CD4-positive, alpha-beta memory T cell (primary cell): Measurements from ENCODE around the gene ETNK2. TPM values are rescaled to one million over a fixed set of nuclear protein-coding genes. Genes with fewer than 3 reads are reported as not detected.
A peak's percentile ranks its signal among the peaks of the same experiment; 100 is the strongest.

Source experiments
- CTCF ChIA-PET: fragments of 350-600 bp; sonication (Branson Sonifier 250); formaldehyde crosslinking; loops from one replicate; lab custom pipeline; 2021; ENCODE audit warnings: inconsistent platforms; ENCODE audit not compliant: partially characterized antibody; lab: Charles Lee
- POLR2A ChIA-PET: fragments of 350-600 bp; sonication (Branson Sonifier 250); formaldehyde crosslinking; loops from one replicate; lab custom pipeline; 2021; ENCODE audit not compliant: partially characterized antibody; lab: Charles Lee
- DNase-seq, 5 donors: peaks; one replicate each; pipeline versions ENCODE4 v3.0.0 to v3.0.0-alpha.2; 2020 to 2022; ENCODE audit warnings: mixed read lengths in 1 of 5
- H3K27ac ChIP-seq: one replicate; pipeline ENCODE4 v1.7.0; 2013; ENCODE audit warnings: low read depth, low read length
- H3K27me3 ChIP-seq: 2 replicates; pipeline ENCODE4 v1.7.0; 2013; ENCODE audit warnings: mild to moderate bottlenecking, low read length, moderate library complexity; ENCODE audit not compliant: insufficient read depth
- H3K36me3 ChIP-seq: 2 replicates; pipeline ENCODE4 v1.7.0; 2013; ENCODE audit warnings: mild to moderate bottlenecking, low read length, moderate library complexity; ENCODE audit not compliant: insufficient read depth
- H3K4me1 ChIP-seq: 2 replicates; pipeline ENCODE4 v1.7.0; 2013; ENCODE audit warnings: mild to moderate bottlenecking, low read length, moderate library complexity; ENCODE audit not compliant: insufficient read depth
- H3K4me3 ChIP-seq, 2 donors: one replicate each; pipeline ENCODE4 v1.7.0; 2013; ENCODE audit warnings: low read length in 2 of 2, mild to moderate bottlenecking in 1 of 2
- H3K9me3 ChIP-seq, 2 donors: one replicate each; pipeline ENCODE4 v1.7.0; 2013; ENCODE audit warnings: low read length in 2 of 2, control low read depth in 1 of 2; ENCODE audit not compliant: control insufficient read depth in 1 of 2
- H3K27ac Mint-ChIP-seq, 7 donors: one replicate each; pipeline ENCODE4 v1.8.0; 2020 to 2021; ENCODE audit warnings: mixed read lengths in 7 of 7, mild to moderate bottlenecking in 6 of 7, inconsistent platforms in 3 of 7, moderate library complexity in 3 of 7
- H3K27me3 Mint-ChIP-seq, 2 donors: one replicate each; pipeline ENCODE4 v1.8.0; 2020 to 2021; ENCODE audit warnings: mixed read lengths in 2 of 2
- H3K36me3 Mint-ChIP-seq, 2 donors: one replicate each; pipeline ENCODE4 v1.8.0; 2020 to 2021; ENCODE audit warnings: mixed read lengths in 2 of 2, inconsistent platforms in 1 of 2, mild to moderate bottlenecking in 1 of 2
- H3K4me1 Mint-ChIP-seq, 4 donors: one replicate each; pipeline ENCODE4 v1.8.0; 2020 to 2021; ENCODE audit warnings: mixed read lengths in 4 of 4, mild to moderate bottlenecking in 1 of 4
- H3K4me3 Mint-ChIP-seq, 8 donors: one replicate each; pipeline ENCODE4 v1.8.0; 2020 to 2021; ENCODE audit warnings: mixed read lengths in 8 of 8, mild to moderate bottlenecking in 7 of 8, moderate library complexity in 6 of 8, inconsistent platforms in 3 of 8
- H3K9me3 Mint-ChIP-seq, 8 donors: one replicate each; pipeline ENCODE4 v1.8.0; 2020 to 2021; ENCODE audit warnings: mixed read lengths in 8 of 8, mild to moderate bottlenecking in 5 of 8, inconsistent platforms in 3 of 8, moderate library complexity in 1 of 8
- intact Hi-C: fragments of 100-400 bp; cut with micrococcal nuclease; formaldehyde crosslinking; loops from one replicate; pipeline ENCODE4 v1.15.1; 2023
- polyA plus RNA-seq, 2 donors: library from polyadenylated mRNA; unstranded; fragments of 300-500 nt; fragmentation: Illumina TruSeq; gene quantifications; one replicate each; pipeline ENCODE4 v1.2.3, GENCODE V29; 2021
- total RNA-seq, 2 experiments: library from RNA; stranded (reverse); gene quantifications; one replicate each; pipeline ENCODE4 v1.2.3, GENCODE V29; 2021

ETNK2 gene
- total and polyA plus RNA-seq, 4 experiments from 2014 or later, result 3.2 to 3.9 (median 3.5) TPM

DNA sequence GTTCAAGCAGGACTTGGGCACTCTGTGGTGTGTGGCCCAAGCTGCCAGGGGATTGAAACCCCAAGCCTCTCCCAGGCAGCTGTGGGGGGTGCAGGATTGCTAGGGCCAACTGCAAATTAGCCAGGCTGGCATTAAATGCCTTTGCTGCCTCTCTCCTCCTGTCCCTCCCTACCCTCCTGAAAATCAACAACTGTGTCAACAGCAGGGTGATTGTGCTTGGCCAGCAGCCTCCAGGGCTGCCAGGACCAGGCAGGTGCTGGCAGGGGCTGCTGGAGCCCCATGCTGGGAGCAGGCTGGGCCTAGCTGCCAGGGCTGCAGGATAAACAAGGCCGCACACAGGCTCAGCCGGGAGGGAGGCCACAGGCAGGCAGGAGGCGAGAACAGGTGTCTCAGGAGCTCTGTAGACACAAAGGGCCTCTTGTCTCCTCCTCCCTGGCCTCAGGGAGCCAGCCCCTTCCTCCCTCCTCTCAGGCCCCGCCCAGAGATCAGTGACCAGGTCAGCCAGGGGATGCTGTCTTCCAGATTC, 67.5 kb downstream of the ETNK2 start:
- H3K27me3 Mint-ChIP-seq, result no peaks in the 10 kb centered on the region
- peak overlapping the region in 1 of 7 donors; percentile 48 for H3K27ac Mint-ChIP-seq
- intact Hi-C loops, result no loop called here
- peaks cover 1 to 24% (median 7%) of the 10 kb centered on the region in 4 donors for H3K4me1 Mint-ChIP-seq
- Histone ChIP-seq H3K27me3 (no peaks in the 10 kb centered on the region), H3K36me3 (no peaks in the 10 kb centered on the region), H3K4me1 (no peaks in the 10 kb centered on the region), H3K9me3 (no peaks in the 10 kb centered on the region), H3K27ac (no peak overlapping the region), H3K4me3 (no peak overlapping the region)
- CTCF ChIA-PET, result no interaction called here
- H3K9me3 Mint-ChIP-seq, result no peaks in the 10 kb centered on the region
- H3K4me3 Mint-ChIP-seq, result no peak overlapping the region
- DNase-seq, result no peak
- POLR2A ChIA-PET, result no interaction called here
- H3K36me3 Mint-ChIP-seq, result no peaks in the 10 kb centered on the region

DNA sequence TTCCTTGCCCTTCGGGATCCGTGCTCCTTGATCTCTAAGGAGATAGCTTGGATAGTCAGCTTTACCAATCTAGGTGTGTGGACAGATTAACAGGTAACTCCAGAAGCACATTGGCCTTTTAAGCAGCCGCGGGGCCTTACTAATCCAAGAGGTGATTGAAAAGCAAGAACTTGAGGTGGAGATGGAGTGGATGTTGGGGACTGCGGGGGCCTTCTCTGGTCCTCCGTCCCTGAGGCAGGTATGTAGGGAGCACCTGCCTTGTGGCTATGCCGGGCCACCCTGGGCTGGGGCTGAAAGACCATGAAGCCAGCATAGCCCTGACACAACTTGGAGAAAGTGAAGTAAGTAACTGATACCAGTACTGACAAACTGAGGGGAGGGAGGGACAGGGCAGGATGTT, 68.4 kb downstream of the ETNK2 start:
- Histone ChIP-seq H3K27ac (no peak overlapping the region), H3K9me3 (no peaks in the 10 kb centered on the region), H3K4me1 (no peaks in the 10 kb centered on the region), H3K36me3 (no peaks in the 10 kb centered on the region), H3K4me3 (no peak overlapping the region), H3K27me3 (no peaks in the 10 kb centered on the region)
- peak overlapping the region in 1 of 7 donors; percentile 9 for H3K27ac Mint-ChIP-seq
- H3K36me3 Mint-ChIP-seq, result no peaks in the 10 kb centered on the region
- no peak overlapping the region for H3K4me3 Mint-ChIP-seq
- no peaks in the 10 kb centered on the region for H3K27me3 Mint-ChIP-seq
- ChIA-PET POLR2A (no interaction called here), CTCF (no interaction called here)
- DNase-seq, result no peak
- intact Hi-C loops, result no loop called here
- H3K9me3 Mint-ChIP-seq, result no peaks in the 10 kb centered on the region
- peaks cover 1 to 24% (median 7%) of the 10 kb centered on the region in 4 donors for H3K4me1 Mint-ChIP-seq

DNA sequence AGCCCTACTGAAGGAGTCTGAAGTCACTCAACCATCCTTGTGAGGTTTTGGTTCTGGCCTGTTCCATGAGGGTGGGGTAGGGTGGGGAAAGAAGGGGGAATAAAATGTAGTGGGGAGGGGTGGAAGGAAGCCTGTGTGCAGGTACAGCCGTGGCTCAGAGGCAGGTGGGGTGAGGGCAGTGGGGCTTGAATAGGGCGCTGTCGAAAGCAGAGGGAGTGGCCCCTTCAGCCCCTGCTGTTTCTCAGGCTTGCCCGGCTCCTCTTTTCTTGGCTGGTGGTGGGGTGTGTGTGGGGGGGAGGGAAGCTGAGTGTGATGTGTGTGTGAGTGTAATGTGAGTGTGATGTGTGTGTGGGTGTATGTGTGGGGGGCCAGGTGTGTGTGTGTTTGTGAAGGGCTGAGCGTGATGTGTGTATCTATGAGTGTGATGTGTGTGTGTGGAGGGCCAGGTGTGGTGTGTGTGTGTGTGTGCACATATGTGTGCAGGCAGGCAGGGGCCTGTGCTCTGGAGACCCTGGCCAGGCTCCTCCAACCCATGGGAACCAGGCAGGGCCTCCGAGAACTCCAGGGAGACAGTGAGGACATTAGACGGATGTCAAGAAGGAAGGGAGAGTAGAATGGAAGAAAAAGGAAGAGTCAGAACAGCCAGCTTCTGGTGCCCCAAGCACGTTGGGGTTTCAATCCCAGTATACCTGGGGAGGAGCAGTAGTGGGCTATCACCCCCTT, 69.9 kb downstream of the ETNK2 start:
- Histone ChIP-seq H3K4me1 (no peaks in the 10 kb centered on the region), H3K27me3 (no peaks in the 10 kb centered on the region), H3K36me3 (no peaks in the 10 kb centered on the region), H3K4me3 (no peak overlapping the region), H3K9me3 (no peaks in the 10 kb centered on the region), H3K27ac (no peak overlapping the region)
- H3K4me3 Mint-ChIP-seq, result no peak overlapping the region
- H3K27me3 Mint-ChIP-seq, result peaks cover 3 to 6% of the 10 kb centered on the region in 2 donors
- no peaks in the 10 kb centered on the region for H3K36me3 Mint-ChIP-seq
- H3K9me3 Mint-ChIP-seq, result no peaks in the 10 kb centered on the region
- DNase-seq, result no peak
- ChIA-PET POLR2A (no interaction called here), CTCF (no interaction called here)
- H3K4me1 Mint-ChIP-seq, result peaks cover 1 to 27% (median 8%) of the 10 kb centered on the region in 4 donors
- intact Hi-C loops, result no loop called here
- H3K27ac Mint-ChIP-seq, result no peak overlapping the region

DNA sequence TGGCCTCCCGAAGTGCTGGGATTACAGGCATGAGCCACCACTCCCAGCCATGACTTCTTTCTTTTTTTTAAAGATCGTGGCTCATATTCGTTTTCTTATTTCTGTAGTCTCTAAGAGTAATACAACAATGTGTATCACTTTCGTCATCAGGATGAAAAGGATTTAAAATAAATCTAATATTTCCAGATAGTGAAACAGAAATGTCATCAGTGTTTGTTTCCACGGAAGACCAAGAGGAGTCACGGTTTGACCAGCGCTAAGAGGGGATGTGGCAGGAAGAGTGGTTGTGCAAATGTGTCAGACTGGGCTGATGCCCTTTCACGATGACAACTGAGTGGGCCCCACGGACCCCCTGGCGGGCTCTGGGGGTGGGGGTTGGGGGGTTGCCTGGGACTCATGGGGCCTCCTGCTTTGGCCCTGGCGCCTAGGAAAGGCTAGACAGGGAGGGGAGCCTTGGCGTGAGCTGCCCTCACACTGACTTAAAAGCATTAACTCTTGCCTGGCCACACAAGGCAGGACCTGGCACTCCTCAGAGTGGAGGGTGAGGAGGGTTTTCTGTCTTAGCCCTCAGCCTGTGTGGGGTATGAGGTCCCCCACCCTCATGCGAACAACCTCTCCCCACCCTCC, 70.6 kb downstream of the ETNK2 start:
- DNase-seq, result no peak
- no peaks in the 10 kb centered on the region for H3K9me3 ChIP-seq
- H3K36me3 Mint-ChIP-seq, result no peaks in the 10 kb centered on the region
- H3K36me3 ChIP-seq, result no peaks in the 10 kb centered on the region
- no peaks in the 10 kb centered on the region for H3K4me1 ChIP-seq
- H3K27me3 Mint-ChIP-seq, result peaks cover 7 to 9% of the 10 kb centered on the region in 2 donors
- no peak overlapping the region for H3K4me3 Mint-ChIP-seq
- no peaks in the 10 kb centered on the region for H3K9me3 Mint-ChIP-seq
- H3K4me3 ChIP-seq, result no peak overlapping the region
- intact Hi-C loops, result no loop called here
- H3K27me3 ChIP-seq, result peaks cover 1% of the 10 kb centered on the region
- ChIA-PET CTCF (no interaction called here), POLR2A (no interaction called here)
- H3K4me1 Mint-ChIP-seq, result peaks cover 1 to 33% (median 9%) of the 10 kb centered on the region in 4 donors
- no peak overlapping the region for H3K27ac ChIP-seq
- H3K27ac Mint-ChIP-seq, result no peak overlapping the region

Other genes with a start within 250 kb of the ETNK2 start
- gene SOX13, start 78.9 kb downstream of the ETNK2 start, total RNA-seq, result 10 to 100 TPM in 1 of 2 experiments, 1 to 10 TPM in 1; 9.1 to 12.0 TPM
- gene SOX13, start 78.9 kb downstream of the ETNK2 start, polyA plus RNA-seq, result 1 to 10 TPM in 1 of 2 donors, under 1 TPM in 1; 0.94 to 2.8 TPM
- gene REN, start 14.3 kb upstream of the ETNK2 start, total RNA-seq, result not detected
- gene REN, start 14.3 kb upstream of the ETNK2 start, polyA plus RNA-seq, result not detected
- gene KISS1, start 44.4 kb upstream of the ETNK2 start, total RNA-seq, result not detected
- gene KISS1, start 44.4 kb upstream of the ETNK2 start, polyA plus RNA-seq, result not detected
- gene GOLT1A, start 61.9 kb upstream of the ETNK2 start, total RNA-seq, result under 1 TPM in 1 of 2 experiments, not detected in 1; 0.39 TPM
- under 1 TPM; 0.41 to 0.54 TPM for gene GOLT1A, start 61.9 kb upstream of the ETNK2 start, polyA plus RNA-seq
- gene PLEKHA6, start 207.9 kb upstream of the ETNK2 start, total RNA-seq, result under 1 TPM; 0.52 to 0.89 TPM
- gene PLEKHA6, start 207.9 kb upstream of the ETNK2 start, polyA plus RNA-seq, result under 1 TPM in 1 of 2 donors, not detected in 1; 0.15 TPM